ENCODE data around the gene MYO3B.

Gene MYO3B

DNA sequence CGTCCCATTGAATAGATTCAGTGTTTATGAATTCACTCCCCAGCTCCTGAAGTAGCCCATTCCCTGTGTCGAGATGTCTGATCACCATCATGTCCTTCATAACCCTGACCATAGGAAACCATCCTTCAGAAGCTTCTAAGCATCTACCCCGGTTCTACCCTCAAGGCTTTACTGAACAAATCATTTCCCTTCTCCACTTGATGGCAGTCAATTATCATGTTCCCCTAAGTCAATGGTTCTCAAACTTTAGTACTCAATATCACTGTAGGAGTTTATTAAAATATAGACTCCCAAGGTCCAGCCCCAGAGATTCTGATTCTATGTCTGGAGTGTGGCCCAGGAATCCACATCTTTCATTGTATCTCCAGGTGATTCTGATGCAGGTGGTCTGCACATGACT, 308.8 kb downstream of the MYO3B start:
- Histone ChIP-seq H3K27me3 (ENCODE audit: insufficient read depth, low read length) (no peaks in the 10 kb centered on the region), H3K4me2 (ENCODE audit: low read length) (no peak overlapping the region), H4K8ac (ENCODE audit: low read depth, low read length) (no peak overlapping the region), H3K4me3 (ENCODE audit: low read depth, low read length) (no peak overlapping the region), H3K27ac (ENCODE audit: low read depth, low read length) (no peak overlapping the region), H3K4me1 (ENCODE audit: control insufficient read depth in 1 of 2, insufficient read depth in 2 of 2, low read length in 2 of 2) (no peaks in the 10 kb centered on the region), H3K79me2 (ENCODE audit: control insufficient read depth, insufficient read depth, low read length, poor library complexity) (no peaks in the 10 kb centered on the region), H3K79me1 (ENCODE audit: low read length) (no peaks in the 10 kb centered on the region), H3K4ac (ENCODE audit: low read depth, low read length) (no peak overlapping the region), H3K23ac (ENCODE audit: low read length) (no peak overlapping the region), H4K12ac (ENCODE audit: low read depth, low read length) (no peak overlapping the region), H3K9ac (ENCODE audit: low read length) (no peak overlapping the region), H3K9me3 (ENCODE audit: insufficient read depth, low read depth, low read length) (no peaks in the 10 kb centered on the region), H2AK5ac (ENCODE audit: low read length) (no peak overlapping the region), H3K18ac (ENCODE audit: low read length) (no peak overlapping the region), H3K14ac (ENCODE audit: low read length) (no peak overlapping the region), H2BK12ac (ENCODE audit: low read length) (no peak overlapping the region), H3K36me3 (ENCODE audit: control insufficient read depth in 1 of 2, insufficient read depth in 2 of 2, low read length in 2 of 2) (no peaks in the 10 kb centered on the region), H2AFZ (ENCODE audit: insufficient read depth, low read length, poor library complexity) (no peak overlapping the region), H2BK120ac (ENCODE audit: insufficient read depth, low read length, poor library complexity) (no peak overlapping the region), H2BK5ac (ENCODE audit: low read depth, low read length, poor library complexity) (no peak overlapping the region), H4K91ac (ENCODE audit: low read depth, low read length) (no peak overlapping the region)
- DNase-seq = no peak
- WGBS (ENCODE audit: extremely low coverage, insufficient coverage, insufficient read length) = no CpG with 5 or more reads among the region's 3 CpGs

DNA sequence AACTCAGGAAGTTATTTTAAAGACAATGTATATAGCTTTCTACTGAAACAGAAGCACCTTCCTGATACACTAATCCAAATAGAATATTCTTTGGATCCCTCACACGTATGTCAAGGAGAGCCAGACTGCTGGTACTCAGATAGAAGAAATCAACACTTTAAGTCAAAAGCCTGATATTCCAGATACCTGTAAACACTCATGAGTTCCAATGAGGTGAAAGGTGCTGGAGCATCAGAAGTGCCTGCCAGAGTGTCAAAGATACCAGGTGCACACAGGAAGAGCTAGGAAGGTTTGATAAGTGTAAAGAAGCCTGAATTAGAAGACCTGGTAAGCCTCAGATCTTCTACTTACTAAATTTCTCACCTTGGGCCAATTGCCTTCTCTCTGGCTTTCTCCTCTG, 310.9 kb downstream of the MYO3B start:
- H2BK120ac ChIP-seq (ENCODE audit: insufficient read depth, low read length, poor library complexity) = no peak overlapping the region
- H2BK5ac ChIP-seq (ENCODE audit: low read depth, low read length, poor library complexity) = no peak overlapping the region
- no peaks in the 10 kb centered on the region for H3K36me3 ChIP-seq (ENCODE audit: control insufficient read depth in 1 of 2, insufficient read depth in 2 of 2, low read length in 2 of 2)
- DNase-seq = peak in 1 of 2 donors; percentile 55
- no peak overlapping the region for H3K23ac ChIP-seq (ENCODE audit: low read length)
- H4K12ac ChIP-seq (ENCODE audit: low read depth, low read length) = no peak overlapping the region
- no peak overlapping the region for H3K4me2 ChIP-seq (ENCODE audit: low read length)
- no peak overlapping the region for H4K8ac ChIP-seq (ENCODE audit: low read depth, low read length)
- H3K27ac ChIP-seq (ENCODE audit: low read depth, low read length) = no peak overlapping the region
- no peak overlapping the region for H3K4ac ChIP-seq (ENCODE audit: low read depth, low read length)
- H4K91ac ChIP-seq (ENCODE audit: low read depth, low read length) = no peak overlapping the region
- no peak overlapping the region for H3K14ac ChIP-seq (ENCODE audit: low read length)
- H3K79me1 ChIP-seq (ENCODE audit: low read length) = no peaks in the 10 kb centered on the region
- no peaks in the 10 kb centered on the region for H3K79me2 ChIP-seq (ENCODE audit: control insufficient read depth, insufficient read depth, low read length, poor library complexity)
- no peaks in the 10 kb centered on the region for H3K4me1 ChIP-seq (ENCODE audit: control insufficient read depth in 1 of 2, insufficient read depth in 2 of 2, low read length in 2 of 2)
- no peak overlapping the region for H3K9ac ChIP-seq (ENCODE audit: low read length)
- no peak overlapping the region for H2AK5ac ChIP-seq (ENCODE audit: low read length)
- H2AFZ ChIP-seq (ENCODE audit: insufficient read depth, low read length, poor library complexity) = no peak overlapping the region
- H3K27me3 ChIP-seq (ENCODE audit: insufficient read depth, low read length) = no peaks in the 10 kb centered on the region
- WGBS (ENCODE audit: extremely low coverage, insufficient coverage, insufficient read length) = no CpG with 5 or more reads among the region's 1 CpG
- no peaks in the 10 kb centered on the region for H3K9me3 ChIP-seq (ENCODE audit: insufficient read depth, low read depth, low read length)
- no peak overlapping the region for H3K4me3 ChIP-seq (ENCODE audit: low read depth, low read length)
- H3K18ac ChIP-seq (ENCODE audit: low read length) = no peak overlapping the region
- no peak overlapping the region for H2BK12ac ChIP-seq (ENCODE audit: low read length)

- Histone ChIP-seq H3K4me2 (ENCODE audit: low read length) (no peak overlapping the region), H4K12ac (ENCODE audit: low read depth, low read length) (no peak overlapping the region)
- no peak for DNase-seq
Measured at GRCh38 chr2:170492010-170492409, 314.1 kb downstream of the MYO3B start.

DNA sequence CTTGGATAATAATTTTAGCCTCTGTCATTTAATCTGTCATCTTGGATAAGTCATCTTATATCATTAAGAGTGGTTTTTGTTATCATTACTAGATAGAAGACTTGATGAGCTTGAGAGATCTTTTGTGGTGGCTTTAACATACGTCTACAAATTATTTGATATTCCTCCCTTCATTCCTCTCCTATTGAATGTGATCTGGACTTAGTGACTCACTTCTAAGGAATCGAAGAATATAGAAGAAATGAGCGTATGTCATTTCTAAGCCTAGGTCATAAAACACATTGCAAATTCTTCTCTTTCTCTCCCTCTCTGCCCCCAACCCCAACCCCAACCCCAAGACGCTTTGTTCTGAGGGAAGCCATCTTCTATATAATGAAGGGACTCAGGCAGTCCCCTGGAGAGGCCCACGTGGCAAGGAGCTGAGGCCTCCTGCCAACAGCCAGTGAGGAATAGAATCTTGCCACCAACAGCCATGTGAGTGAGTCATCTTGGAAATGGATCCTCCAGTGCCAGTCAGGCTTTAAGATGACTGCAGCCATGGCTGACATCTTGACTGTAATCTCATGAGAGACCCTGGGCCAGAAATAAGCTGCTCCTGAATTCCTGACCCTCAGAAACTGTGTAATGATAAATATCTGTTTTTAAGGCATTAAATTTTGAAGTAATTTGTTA, 315.6 kb downstream of the MYO3B start:
- Histone ChIP-seq H3K4me2 (ENCODE audit: low read length) (no peak overlapping the region), H3K18ac (ENCODE audit: low read length) (no peak overlapping the region), H4K12ac (ENCODE audit: low read depth, low read length) (no peak overlapping the region), H2BK5ac (ENCODE audit: low read depth, low read length, poor library complexity) (no peak overlapping the region), H3K27ac (ENCODE audit: low read depth, low read length) (no peak overlapping the region), H3K23ac (ENCODE audit: low read length) (no peak overlapping the region), H2BK120ac (ENCODE audit: insufficient read depth, low read length, poor library complexity) (no peak overlapping the region), H3K79me1 (ENCODE audit: low read length) (no peaks in the 10 kb centered on the region), H3K27me3 (ENCODE audit: insufficient read depth, low read length) (no peaks in the 10 kb centered on the region), H2AK5ac (ENCODE audit: low read length) (no peak overlapping the region), H2BK12ac (ENCODE audit: low read length) (no peak overlapping the region), H3K4me3 (ENCODE audit: low read depth, low read length) (no peak overlapping the region), H3K9ac (ENCODE audit: low read length) (no peak overlapping the region), H3K36me3 (ENCODE audit: control insufficient read depth in 1 of 2, insufficient read depth in 2 of 2, low read length in 2 of 2) (no peaks in the 10 kb centered on the region), H2AFZ (ENCODE audit: insufficient read depth, low read length, poor library complexity) (no peak overlapping the region), H3K79me2 (ENCODE audit: control insufficient read depth, insufficient read depth, low read length, poor library complexity) (no peaks in the 10 kb centered on the region), H3K9me3 (ENCODE audit: insufficient read depth, low read depth, low read length) (no peaks in the 10 kb centered on the region), H4K91ac (ENCODE audit: low read depth, low read length) (no peak overlapping the region), H3K4ac (ENCODE audit: low read depth, low read length) (no peak overlapping the region), H3K4me1 (ENCODE audit: control insufficient read depth in 1 of 2, insufficient read depth in 2 of 2, low read length in 2 of 2) (no peaks in the 10 kb centered on the region), H4K8ac (ENCODE audit: low read depth, low read length) (no peak overlapping the region), H3K14ac (ENCODE audit: low read length) (no peak overlapping the region)
- no peak for DNase-seq
- no CpG with 5 or more reads among the region's 5 CpGs for WGBS (ENCODE audit: extremely low coverage, insufficient coverage, insufficient read length)

More at GRCh38 chr2:170492010-170492409, 314.1 kb downstream of the MYO3B start:
- Histone ChIP-seq H3K36me3 (ENCODE audit: control insufficient read depth in 1 of 2, insufficient read depth in 2 of 2, low read length in 2 of 2) (no peaks in the 10 kb centered on the region), H4K8ac (ENCODE audit: low read depth, low read length) (no peak overlapping the region), H3K9ac (ENCODE audit: low read length) (no peak overlapping the region), H3K79me2 (ENCODE audit: control insufficient read depth, insufficient read depth, low read length, poor library complexity) (no peaks in the 10 kb centered on the region), H3K4me3 (ENCODE audit: low read depth, low read length) (no peak overlapping the region), H2AK5ac (ENCODE audit: low read length) (no peak overlapping the region), H3K9me3 (ENCODE audit: insufficient read depth, low read depth, low read length) (no peaks in the 10 kb centered on the region), H2BK5ac (ENCODE audit: low read depth, low read length, poor library complexity) (no peak overlapping the region), H3K18ac (ENCODE audit: low read length) (no peak overlapping the region), H3K14ac (ENCODE audit: low read length) (no peak overlapping the region), H2BK120ac (ENCODE audit: insufficient read depth, low read length, poor library complexity) (no peak overlapping the region), H3K4me1 (ENCODE audit: control insufficient read depth in 1 of 2, insufficient read depth in 2 of 2, low read length in 2 of 2) (no peaks in the 10 kb centered on the region), H2BK12ac (ENCODE audit: low read length) (no peak overlapping the region), H4K91ac (ENCODE audit: low read depth, low read length) (no peak overlapping the region), H3K79me1 (ENCODE audit: low read length) (no peaks in the 10 kb centered on the region), H2AFZ (ENCODE audit: insufficient read depth, low read length, poor library complexity) (no peak overlapping the region), H3K27me3 (ENCODE audit: insufficient read depth, low read length) (no peaks in the 10 kb centered on the region), H3K27ac (ENCODE audit: low read depth, low read length) (no peak overlapping the region), H3K4ac (ENCODE audit: low read depth, low read length) (no peak overlapping the region), H3K23ac (ENCODE audit: low read length) (no peak overlapping the region)
- WGBS (ENCODE audit: extremely low coverage, insufficient coverage, insufficient read length) = no CpG with 5 or more reads among the region's 3 CpGs

Data from trophoblast cell (in vitro differentiated cells and primary cell).